Activated CD8-positive, alpha-beta memory T cell treated with anti-CD3 and anti-CD28 coated beads, Interleukin-2, amount 50 U/mL, for 1 hour (primary cell): Measurements from ENCODE around the gene ANKRD18A.
"Not testable (repeated sequence)": the region's sequence is repeated elsewhere in the genome, so short reads cannot be mapped to it uniquely, and the experiment has no call there.

Experiments
- DNase-seq: peaks from one replicate; pipeline ENCODE4 v3.0.0-alpha.2; 2020; ENCODE audit errors: extremely low read depth

The ANKRD18A gene

GRCh38 chr9:38626006-38626405 lies 5.6 kb upstream of the ANKRD18A start:
- no peak for DNase-seq

GRCh38 chr9:38622951-38623350 lies 2.6 kb upstream of the ANKRD18A start:
- DNase-seq = no peak

- DNase-seq = no peak
Observed at GRCh38 chr9:38622288-38622674, 1.9 kb upstream of the ANKRD18A start.

- DNase-seq = no peak
Observed at GRCh38 chr9:38621434-38622287, 1.3 kb upstream of the ANKRD18A start.

- DNase-seq = no peak
Observed at GRCh38 chr9:38619556-38620447, 594 bp downstream of the ANKRD18A start.

- DNase-seq = not testable (repeated sequence)
Observed at GRCh38 chr9:38598029-38598745, 22.2 kb downstream of the ANKRD18A start.

DNA sequence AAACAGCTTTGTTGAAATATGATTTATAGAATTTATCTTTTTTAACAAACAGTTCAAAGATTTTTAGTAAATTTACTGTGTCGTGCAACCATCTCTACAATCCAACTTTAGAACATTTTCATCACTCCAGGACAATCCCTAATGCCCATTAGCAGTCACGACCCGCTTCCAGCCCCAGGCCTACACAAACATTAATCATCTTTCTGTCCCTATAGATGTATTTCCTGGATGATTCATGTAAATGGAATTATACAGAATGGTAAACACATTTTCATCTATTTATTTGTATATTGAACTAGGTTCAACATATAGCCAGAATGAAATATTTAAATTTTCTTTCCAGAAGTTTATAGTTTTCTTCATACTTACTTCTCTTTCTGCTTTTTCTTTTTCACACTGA lies 25.3 kb downstream of the ANKRD18A start:
- DNase-seq = not testable (repeated sequence)

DNA sequence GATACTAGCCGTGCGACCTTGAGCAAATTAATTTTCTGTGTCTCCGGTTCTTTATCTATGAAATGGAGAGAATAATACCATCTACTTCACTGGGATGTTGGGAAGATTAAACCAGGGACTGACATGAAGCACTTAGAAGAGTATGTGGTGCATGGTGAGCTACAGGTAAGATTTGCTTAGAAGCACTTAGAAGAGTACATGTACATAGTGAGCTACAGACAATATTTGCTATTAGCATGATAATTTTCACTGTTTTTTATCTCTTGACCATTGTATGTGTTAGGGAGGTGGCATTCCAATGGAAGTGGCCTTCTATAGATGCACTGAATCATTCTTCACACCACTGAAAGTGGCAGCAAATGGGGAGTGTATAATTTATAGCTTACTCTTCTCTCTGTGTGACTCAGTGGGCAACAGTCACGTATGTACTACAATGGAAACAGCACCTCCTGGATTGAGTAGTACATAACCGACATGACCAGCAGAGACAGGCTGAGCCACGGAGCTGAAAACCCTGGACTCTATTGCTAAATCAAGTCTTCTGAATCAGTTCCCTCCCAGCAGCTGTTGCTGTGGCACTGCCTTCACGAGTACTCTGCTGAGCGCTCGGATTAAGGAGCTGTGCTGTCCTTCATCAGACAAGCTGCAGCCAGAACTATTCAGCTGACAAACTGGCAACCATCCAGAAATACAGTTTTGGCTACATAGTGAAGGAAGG lies 28.9 kb downstream of the ANKRD18A start:
- DNase-seq = not testable (repeated sequence)

- not testable (repeated sequence) for DNase-seq
Observed at GRCh38 chr9:38583765-38584164, 36.6 kb downstream of the ANKRD18A start.

- DNase-seq = not testable (repeated sequence)
Observed at GRCh38 chr9:38580112-38580511, 40.3 kb downstream of the ANKRD18A start.

- DNase-seq = not testable (repeated sequence)
Observed at GRCh38 chr9:38576181-38576580, 44.2 kb downstream of the ANKRD18A start.

GRCh38 chr9:38566048-38566447 lies 54.3 kb downstream of the ANKRD18A start:
- DNase-seq = not testable (repeated sequence)

DNA sequence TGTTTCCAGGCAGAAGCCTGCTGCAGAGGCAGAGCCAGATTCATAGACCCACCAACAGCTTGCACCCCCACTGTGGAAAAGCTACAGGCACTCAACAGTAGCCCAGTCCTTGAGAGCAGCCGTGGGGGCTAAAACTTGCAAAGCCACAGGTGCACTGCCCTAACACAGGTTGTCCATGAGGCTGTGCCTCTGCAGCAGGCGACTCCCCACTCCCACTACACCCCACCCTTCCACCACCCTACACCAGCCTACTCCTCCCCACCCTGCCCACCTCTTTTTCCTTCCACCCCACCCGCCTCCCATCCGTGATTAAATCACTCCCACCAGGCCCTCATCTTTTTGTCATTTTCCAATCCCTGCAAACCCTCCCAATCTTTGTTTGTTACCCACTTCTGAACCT lies 55.2 kb downstream of the ANKRD18A start:
- not testable (repeated sequence) for DNase-seq

GRCh38 chr9:38563911-38564310 lies 56.5 kb downstream of the ANKRD18A start:
- not testable (repeated sequence) for DNase-seq

- not testable (repeated sequence) for DNase-seq
Observed at GRCh38 chr9:38561134-38561533, 59.3 kb downstream of the ANKRD18A start.

DNA sequence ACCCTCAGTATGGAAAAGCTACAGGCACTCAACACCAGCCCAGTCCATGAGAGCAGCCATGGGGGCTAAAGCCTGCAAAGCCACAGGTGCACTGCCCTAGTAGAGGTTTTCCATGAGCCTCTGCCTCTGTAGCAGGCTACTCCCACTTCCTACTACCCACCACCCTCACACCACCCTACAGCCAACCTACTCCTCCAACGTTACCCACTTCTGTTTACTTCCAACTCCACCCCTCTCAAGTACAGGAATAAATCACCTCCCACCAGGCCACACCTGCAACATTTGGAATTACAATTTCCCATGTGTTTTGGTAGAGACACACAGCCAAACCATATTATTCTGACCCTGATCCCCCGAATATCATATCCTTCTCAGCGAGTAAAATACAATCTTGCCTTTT lies 61.2 kb downstream of the ANKRD18A start:
- DNase-seq = not testable (repeated sequence)

DNA sequence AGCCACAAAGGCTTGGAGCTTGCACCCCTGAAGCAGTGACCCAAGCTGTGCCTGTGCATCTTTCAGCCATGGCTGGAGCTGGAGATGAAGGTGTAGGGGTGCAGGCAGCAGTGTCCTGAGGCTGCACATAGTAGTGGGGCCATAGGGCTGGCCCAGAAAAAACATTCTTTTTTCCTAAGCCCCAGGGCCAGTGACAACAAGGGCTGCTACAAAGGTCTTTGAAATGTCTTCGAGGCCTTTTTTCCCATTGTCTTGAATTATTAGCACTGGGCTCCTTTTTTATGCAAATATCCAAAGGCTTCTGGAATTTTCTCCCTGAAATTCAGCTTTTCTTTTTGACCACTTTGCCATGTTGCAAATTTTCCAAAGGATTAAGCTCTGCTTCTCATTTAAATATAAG lies 62.6 kb downstream of the ANKRD18A start:
- DNase-seq = not testable (repeated sequence)

DNA sequence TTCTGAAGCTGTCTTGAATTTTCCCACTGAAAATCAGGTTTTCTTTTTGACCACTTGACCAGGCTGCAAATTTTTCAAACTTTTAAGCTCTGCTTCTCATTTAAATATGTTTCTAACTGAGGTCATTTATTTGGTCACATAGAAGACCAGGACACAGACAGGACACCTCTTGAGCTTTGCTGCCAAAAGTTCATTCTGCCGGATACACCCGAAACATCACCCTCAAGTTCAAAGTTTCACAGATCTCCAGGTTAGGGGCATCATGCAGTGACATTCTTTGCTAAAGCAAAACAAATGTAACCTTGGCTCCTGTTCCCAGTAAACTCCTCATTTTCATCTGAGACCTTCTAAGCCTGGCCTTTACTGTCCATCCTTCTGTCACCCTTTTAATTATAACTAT lies 65.4 kb downstream of the ANKRD18A start:
- DNase-seq = not testable (repeated sequence)

DNA sequence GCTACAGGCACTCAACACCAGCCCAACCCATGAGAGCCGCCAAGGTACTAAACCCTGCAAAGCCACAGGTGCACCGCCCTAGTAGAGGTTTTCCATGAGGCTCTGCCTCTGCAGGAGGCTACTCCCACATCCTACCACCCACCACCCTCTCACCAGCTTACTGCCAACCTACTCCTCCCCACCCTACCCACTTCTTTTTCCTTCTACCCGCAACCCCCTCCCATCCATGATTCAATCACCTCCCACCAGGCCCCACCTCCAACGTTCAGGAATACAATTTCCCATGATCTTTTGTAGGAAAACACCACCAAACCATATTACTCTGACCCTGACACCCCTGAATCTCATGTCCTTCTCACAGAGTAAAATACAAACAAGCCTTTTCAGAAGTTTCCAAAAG lies 67.4 kb downstream of the ANKRD18A start:
- DNase-seq = not testable (repeated sequence)

- not testable (repeated sequence) for DNase-seq
Observed at GRCh38 chr9:38546497-38547163, 73.8 kb downstream of the ANKRD18A start.

- not testable (repeated sequence) for DNase-seq
Observed at GRCh38 chr9:38540535-38540934, 79.9 kb downstream of the ANKRD18A start.
